Activated T-cell treated with anti-CD3 and anti-CD28 coated beads for 48 hours (primary cell): ENCODE data around the gene EIF3F.

Source experiments
- DNase-seq: peaks from one replicate; pipeline ENCODE4 v3.0.0-alpha.2; 2020; ENCODE audit warnings: low read depth

The EIF3F gene

GRCh38 chr11:8039530-8040260 lies 52.6 kb downstream of the EIF3F start:
- no peak for DNase-seq

GRCh38 chr11:8040261-8040920 lies 53.3 kb downstream of the EIF3F start:
- no peak for DNase-seq

- no peak for DNase-seq
Observed at GRCh38 chr11:8040921-8041285, 53.8 kb downstream of the EIF3F start.

- DNase-seq = no peak
Observed at GRCh38 chr11:8041576-8041975, 54.4 kb downstream of the EIF3F start.

- DNase-seq = no peak
Observed at GRCh38 chr11:8043756-8044155, 56.6 kb downstream of the EIF3F start.

- DNase-seq = no peak
Observed at GRCh38 chr11:8045839-8046238, 58.7 kb downstream of the EIF3F start.

GRCh38 chr11:8047382-8047781 lies 60.2 kb downstream of the EIF3F start:
- no peak for DNase-seq

- DNase-seq = no peak
Observed at GRCh38 chr11:8049084-8049483, 61.9 kb downstream of the EIF3F start.
